Upper lobe of left lung (tissue), 4 donors: ENCODE results near the gene GTPBP1.

ENCODE experiments used
- EP300 ChIP-seq, 4 donors: sonication (generic); formaldehyde crosslinking; IDR thresholded peaks; one replicate each; pipeline ENCODE4 v1.5.1; 2017; ENCODE audit warnings: antibody characterized with exemption in 4 of 4, control low read depth in 2 of 4
- POLR2AphosphoS5 ChIP-seq, 2 donors: sonication (generic); formaldehyde crosslinking; IDR thresholded peaks; one replicate each; pipeline ENCODE4 v1.5.1; 2017; ENCODE audit warnings: antibody characterized with exemption in 2 of 2
- TF ChIP-seq, protein P1 (sequence below), 6 experiments: fragments of 450-650 bp in 4 of 6; fragments of 200-600 bp in 2 of 6; sonication (generic) in 2 of 6; IDR thresholded peaks; one replicate each; pipeline ENCODE4 v1.5.1; 2016 to 2019; ENCODE audit warnings: antibody characterized with exemption in 6 of 6

GRCh38 chr22:38712486-38713207 is 6.9 kb downstream of the GTPBP1 start:
- TF ChIP-seq, protein P1, sequence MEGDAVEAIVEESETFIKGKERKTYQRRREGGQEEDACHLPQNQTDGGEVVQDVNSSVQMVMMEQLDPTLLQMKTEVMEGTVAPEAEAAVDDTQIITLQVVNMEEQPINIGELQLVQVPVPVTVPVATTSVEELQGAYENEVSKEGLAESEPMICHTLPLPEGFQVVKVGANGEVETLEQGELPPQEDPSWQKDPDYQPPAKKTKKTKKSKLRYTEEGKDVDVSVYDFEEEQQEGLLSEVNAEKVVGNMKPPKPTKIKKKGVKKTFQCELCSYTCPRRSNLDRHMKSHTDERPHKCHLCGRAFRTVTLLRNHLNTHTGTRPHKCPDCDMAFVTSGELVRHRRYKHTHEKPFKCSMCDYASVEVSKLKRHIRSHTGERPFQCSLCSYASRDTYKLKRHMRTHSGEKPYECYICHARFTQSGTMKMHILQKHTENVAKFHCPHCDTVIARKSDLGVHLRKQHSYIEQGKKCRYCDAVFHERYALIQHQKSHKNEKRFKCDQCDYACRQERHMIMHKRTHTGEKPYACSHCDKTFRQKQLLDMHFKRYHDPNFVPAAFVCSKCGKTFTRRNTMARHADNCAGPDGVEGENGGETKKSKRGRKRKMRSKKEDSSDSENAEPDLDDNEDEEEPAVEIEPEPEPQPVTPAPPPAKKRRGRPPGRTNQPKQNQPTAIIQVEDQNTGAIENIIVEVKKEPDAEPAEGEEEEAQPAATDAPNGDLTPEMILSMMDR (IDR thresholded peaks at IDR 0.05): no peak
- TF ChIP-seq EP300 (IDR thresholded peaks at IDR 0.05) (no peak), POLR2AphosphoS5 (IDR thresholded peaks at IDR 0.05) (no peak)
